HL-60 (cell line): Measurements from ENCODE around the gene SMIM34.
"Not testable (repeated sequence)": the region's sequence is repeated elsewhere in the genome, so short reads cannot be mapped to it uniquely, and the experiment has no call there.

Experiments used
- CTCF ChIP-seq: IDR thresholded peaks from one replicate; pipeline ENCODE4 v1.5.1; 2011; ENCODE audit warnings: low read length, control low read depth, inconsistent platforms; ENCODE audit not compliant: insufficient read depth
- REST ChIP-seq: IDR thresholded peaks from 2 replicates; pipeline ENCODE4 v1.6.1; 2012; ENCODE audit warnings: low read depth; ENCODE audit not compliant: insufficient replicate concordance
- SPI1 ChIP-seq: IDR thresholded peaks from 2 replicates; pipeline ENCODE4 v1.6.1; 2012; ENCODE audit warnings: low read depth, mild to moderate bottlenecking, borderline replicate concordance

- not testable (repeated sequence) for TF ChIP-seq CTCF, REST, SPI1
These were observed 17.1 kb downstream of the SMIM34 start for GRCh38 chr21:34406676-34407075.
